GM18873 (cell line): ENCODE measurements around the gene GPHB5.
"Not testable (repeated sequence)": the region's sequence is repeated elsewhere in the genome, so short reads cannot be mapped to it uniquely, and the experiment has no call there.

ENCODE experiments used
- ATAC-seq: cut with Tn5 transposase; IDR thresholded peaks from one replicate; pipeline ENCODE4 v1.9.1; 2021; ENCODE audit warnings: mild to moderate bottlenecking, moderate library complexity, moderate number of reproducible peaks; ENCODE audit not compliant: unreplicated experiment, low FRiP score

Gene GPHB5

GRCh38 chr14:63296060-63296563 lies 22.6 kb downstream of the GPHB5 start:
- ATAC-seq: peak; percentile 65

- peak; percentile 48 for ATAC-seq
Observed at GRCh38 chr14:63295231-63295685, 23.5 kb downstream of the GPHB5 start.

GRCh38 chr14:63292805-63293204 lies 25.9 kb downstream of the GPHB5 start:
- ATAC-seq: no peak

DNA sequence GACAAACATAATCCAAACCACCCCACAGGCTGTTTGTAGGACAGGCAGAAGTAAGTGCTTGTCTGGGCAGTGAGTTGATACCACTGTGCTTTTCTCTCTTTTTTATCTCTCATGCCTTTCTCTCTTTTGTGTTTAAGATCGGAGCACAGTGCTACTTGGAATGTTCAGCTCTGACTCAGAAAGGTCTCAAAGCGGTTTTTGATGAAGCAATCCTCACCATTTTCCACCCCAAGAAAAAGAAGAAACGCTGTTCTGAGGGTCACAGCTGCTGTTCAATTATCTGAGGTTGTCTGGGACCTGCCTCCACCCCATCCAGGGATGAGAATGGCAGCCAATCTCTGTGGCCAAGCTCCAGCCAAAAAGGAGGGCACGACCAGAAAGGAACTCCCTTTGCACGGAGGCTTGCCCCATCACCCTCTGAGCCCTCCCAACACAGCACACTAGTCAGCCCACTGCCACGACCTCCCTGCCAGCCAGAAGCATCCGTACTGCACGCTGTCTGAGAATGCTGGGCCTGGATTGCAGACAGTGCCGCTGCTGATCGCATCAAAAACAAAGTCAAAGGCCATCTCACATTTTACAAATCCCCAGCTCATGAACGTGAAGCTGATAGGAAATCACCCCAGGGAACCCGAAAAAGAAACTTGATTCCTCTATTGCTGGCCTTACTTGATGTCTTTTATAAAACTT lies 27.8 kb downstream of the GPHB5 start:
- no peak for ATAC-seq

DNA sequence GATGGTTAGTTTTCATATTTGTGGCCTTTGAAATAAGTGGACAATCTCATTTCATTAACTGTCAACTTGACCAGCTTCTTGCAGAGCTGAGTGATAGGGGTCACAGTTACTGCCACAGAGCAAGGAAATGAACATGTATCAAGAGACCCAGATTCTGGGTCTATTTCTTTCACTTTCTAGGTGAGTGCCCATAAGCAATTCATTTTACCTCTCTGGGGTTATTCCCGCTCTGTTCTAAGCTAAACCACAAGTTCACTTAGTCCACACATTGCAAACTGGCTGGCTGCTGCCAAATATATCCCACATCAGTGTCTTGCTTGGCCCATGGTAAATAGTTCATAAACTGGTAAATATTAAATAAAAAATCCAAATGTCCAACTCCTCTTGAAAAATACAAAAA lies 29.9 kb downstream of the GPHB5 start:
- no peak for ATAC-seq

DNA sequence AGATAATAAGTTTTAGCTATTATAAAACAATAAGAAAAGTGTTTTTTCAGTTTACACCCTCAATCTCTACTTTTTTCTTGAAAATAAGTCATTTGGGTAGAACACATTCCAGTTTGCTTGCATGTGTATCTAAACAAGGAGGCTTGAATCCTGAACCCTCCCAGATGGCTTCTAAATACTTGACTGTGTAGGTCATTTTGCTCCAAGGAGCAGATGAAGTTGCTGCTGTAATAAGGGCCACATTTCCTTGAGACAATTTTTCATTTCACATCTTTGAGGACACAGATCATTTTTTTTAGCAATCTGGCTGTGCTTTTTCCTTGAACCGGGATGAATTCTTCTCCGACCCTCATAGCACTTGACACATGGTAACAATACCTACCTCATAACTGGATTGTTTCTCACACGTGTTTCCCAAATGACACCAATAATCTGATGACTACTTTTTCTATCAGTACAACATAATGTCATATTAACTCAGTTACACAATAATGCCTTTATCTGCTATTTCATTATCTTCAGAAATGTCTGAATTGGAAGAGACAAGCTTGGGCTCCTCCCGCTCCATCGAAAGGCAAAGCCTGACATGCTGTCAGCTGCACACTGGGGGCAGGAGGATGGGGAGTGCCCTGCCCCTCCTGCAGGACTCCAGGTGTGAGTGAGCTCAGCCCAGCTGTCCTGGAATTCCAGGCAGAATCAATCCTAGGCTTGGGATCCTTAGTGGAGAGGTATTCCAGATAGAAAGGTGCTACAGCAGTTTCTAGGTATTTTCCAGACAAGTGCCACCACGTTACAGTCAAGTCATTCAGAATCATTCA lies 30.9 kb downstream of the GPHB5 start:
- ATAC-seq: no peak

DNA sequence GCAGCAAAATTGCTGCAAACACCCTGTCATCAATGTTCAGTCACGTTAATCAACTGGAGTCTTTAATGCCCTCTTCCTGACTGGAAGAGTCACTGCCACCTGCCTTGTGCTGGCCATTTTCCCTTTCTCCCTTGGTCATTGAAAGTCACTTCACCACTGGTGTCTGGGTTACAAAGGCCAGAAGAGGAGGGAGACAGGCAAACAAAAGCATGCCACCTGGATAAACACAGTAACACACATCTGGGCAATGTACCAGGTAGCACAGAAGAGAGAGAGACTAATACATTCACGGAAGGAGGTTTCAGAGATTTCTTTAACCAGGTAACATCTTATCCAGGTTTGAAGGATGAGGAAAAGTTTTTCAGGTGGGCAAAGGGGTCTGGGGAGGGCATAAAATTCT lies 32.7 kb downstream of the GPHB5 start:
- no peak for ATAC-seq

GRCh38 chr14:63283884-63284248 lies 34.9 kb downstream of the GPHB5 start:
- no peak for ATAC-seq

- no peak for ATAC-seq
Observed at GRCh38 chr14:63282997-63283883, 35.5 kb downstream of the GPHB5 start.

DNA sequence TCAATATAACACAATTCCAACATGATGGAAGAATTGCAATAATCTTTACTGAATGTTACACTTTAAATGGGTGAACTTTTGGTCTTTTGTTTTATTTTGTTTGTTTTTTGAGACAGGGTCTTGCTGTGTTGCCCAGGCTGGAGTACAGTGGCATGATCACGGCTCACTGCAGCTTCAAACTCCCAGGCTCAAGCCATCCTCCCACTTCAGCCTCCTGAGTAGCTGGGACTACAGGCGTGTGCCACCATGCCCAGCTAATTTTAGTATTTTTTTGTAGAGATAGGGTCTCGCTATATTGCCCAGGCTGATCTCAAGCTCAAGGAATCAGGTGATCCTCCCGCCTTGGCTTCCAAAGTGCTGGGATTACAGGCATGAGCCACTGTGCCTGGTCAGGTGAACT lies 38.8 kb downstream of the GPHB5 start:
- not testable (repeated sequence) for ATAC-seq

- no peak for ATAC-seq
Observed at GRCh38 chr14:63277591-63278183, 41.0 kb downstream of the GPHB5 start.

DNA sequence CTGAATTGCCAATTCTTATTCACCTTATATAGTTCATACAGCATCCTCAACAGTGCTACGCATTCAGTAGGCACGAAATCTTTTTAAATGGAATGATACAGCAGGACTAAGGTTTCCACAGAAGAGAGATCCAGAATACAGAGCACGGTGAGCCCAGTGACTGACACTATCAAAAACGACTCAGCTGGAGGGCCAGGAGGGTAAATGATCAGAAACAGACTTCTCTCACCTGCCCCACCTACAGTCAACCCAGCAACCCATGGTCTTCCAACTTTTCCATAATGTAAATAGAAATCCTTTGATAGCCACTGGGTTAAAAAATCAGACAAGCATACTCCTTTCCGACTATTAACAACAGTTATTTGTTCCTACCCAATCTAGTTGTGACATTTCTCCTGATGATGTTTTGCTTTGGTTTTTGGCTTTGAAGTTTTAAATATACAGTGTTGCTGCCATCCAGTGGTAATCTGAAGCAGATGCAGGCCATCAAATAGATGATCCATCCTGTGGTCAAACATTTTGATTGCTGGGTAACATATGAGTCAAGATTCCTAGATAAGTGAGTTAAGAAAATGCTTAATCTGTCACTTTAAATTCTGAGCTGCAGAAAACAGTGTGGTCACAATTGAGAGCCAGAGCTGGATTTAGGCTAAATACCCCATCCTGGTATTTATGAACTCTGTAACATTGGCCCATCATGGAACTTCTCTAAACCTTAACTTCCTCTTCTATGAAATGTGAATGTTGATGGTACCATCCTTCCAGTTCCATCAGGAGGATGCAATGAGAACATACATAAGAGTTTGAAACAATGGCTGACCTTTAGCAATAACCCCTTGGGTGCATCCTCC lies 42.0 kb downstream of the GPHB5 start:
- ATAC-seq: no peak

GRCh38 chr14:63276016-63276415 lies 42.7 kb downstream of the GPHB5 start:
- no peak for ATAC-seq

- no peak for ATAC-seq
Observed at GRCh38 chr14:63275611-63276010, 43.1 kb downstream of the GPHB5 start.

- no peak for ATAC-seq
Observed at GRCh38 chr14:63273717-63274655, 44.7 kb downstream of the GPHB5 start.

DNA sequence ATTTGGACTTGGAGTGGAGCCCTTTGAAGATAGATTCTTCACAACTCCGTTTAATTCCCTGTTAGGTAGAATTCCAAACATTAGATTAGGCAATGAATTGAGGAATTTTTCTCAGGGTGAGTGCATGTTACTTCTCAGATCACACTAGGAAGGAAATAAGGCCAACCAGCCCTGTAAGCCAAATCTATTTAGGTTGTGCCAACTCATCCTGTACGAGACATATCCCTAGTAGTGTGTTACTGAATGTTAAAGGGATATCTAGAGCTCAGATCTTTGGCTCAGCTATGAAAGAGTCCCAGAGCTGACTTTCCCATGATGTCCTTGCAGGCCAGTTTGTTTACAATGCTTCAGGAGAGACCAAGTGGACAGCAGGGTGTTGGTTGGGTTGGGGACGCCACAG lies 45.6 kb downstream of the GPHB5 start:
- ATAC-seq: no peak

DNA sequence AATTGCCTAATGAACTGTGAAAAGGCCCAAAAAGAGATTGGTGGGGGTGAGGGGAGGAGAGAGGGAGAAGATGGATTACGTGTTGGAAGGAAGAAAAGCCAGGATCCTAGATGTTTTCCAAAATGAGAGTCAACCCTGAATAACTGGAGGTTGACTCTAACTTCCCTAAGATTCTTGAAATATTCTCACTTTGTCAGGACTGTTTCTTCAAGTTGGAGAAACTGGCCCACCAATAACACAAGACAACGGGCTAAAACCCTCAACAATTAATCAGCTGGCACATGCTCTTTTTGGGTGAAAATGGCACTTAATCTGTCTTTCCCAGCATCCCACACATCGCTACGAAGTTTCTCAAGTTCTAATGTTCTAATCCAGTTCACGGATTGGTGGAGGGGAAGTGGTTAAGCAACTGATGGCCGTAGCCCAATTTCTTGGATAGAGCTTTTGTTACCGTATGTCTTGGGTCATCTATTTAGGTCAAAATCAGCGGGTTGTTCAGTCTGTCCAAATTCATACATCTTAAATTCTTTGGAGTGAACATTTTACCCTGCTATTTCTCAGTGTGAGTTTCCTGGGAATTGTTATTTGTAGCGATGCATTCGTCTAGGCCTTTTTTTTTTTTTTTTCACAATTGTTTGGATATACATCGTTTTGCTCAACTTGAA lies 49.0 kb downstream of the GPHB5 start:
- no peak for ATAC-seq

GRCh38 chr14:63268771-63269170 lies 50.0 kb downstream of the GPHB5 start:
- no peak for ATAC-seq
